Activated CD8-positive, alpha-beta memory T cell treated with anti-CD3 and anti-CD28 coated beads, Interleukin-2, amount 10 ng/mL, durations not matched to agents 7 days and 5 days (primary cell): ENCODE measurements around the gene CDK4. TPM values are rescaled to one million over a fixed set of nuclear protein-coding genes. Genes with fewer than 3 reads are reported as not detected.
"Not testable (repeated sequence)": the region's sequence is repeated elsewhere in the genome, so short reads cannot be mapped to it uniquely, and the experiment has no call there.

Source experiments
- ATAC-seq: fragments of 150-1000 bp; cut with Tn5 transposase; one replicate; pipeline ENCODE4 v1.10.0; 2021; ENCODE audit warnings: moderate library complexity
- CTCF ChIA-PET: fragments of 350-600 bp; sonication (Branson Sonifier 250); formaldehyde crosslinking; loops from one replicate; lab custom pipeline; 2021; ENCODE audit warnings: antibody characterized with exemption; lab: Charles Lee
- DNase-seq: peaks from one replicate; pipeline ENCODE4 v3.0.0-alpha.2; 2020
- H3K27ac Mint-ChIP-seq: one replicate; pipeline ENCODE4 v1.8.0; 2021; ENCODE audit warnings: mild to moderate bottlenecking, mixed read lengths
- H3K27me3 Mint-ChIP-seq: one replicate; pipeline ENCODE4 v1.8.0; 2021; ENCODE audit warnings: mixed read lengths
- H3K36me3 Mint-ChIP-seq: one replicate; pipeline ENCODE4 v1.8.0; 2021; ENCODE audit warnings: mild to moderate bottlenecking, mixed read lengths
- H3K4me1 Mint-ChIP-seq: one replicate; pipeline ENCODE4 v1.8.0; 2021; ENCODE audit warnings: mixed read lengths
- H3K4me3 Mint-ChIP-seq: one replicate; pipeline ENCODE4 v1.8.0; 2021; ENCODE audit warnings: mild to moderate bottlenecking, moderate library complexity, mixed read lengths
- H3K9me3 Mint-ChIP-seq: one replicate; pipeline ENCODE4 v1.8.0; 2022; ENCODE audit warnings: low read depth, mixed read lengths
- total RNA-seq, 2 experiments: library from RNA; stranded (reverse); gene quantifications; one replicate each; pipeline ENCODE4 v1.2.3, GENCODE V29; 2021

The CDK4 gene
- total RNA-seq, 2 experiments from 2014 or later, result 127 to 167 TPM

DNA sequence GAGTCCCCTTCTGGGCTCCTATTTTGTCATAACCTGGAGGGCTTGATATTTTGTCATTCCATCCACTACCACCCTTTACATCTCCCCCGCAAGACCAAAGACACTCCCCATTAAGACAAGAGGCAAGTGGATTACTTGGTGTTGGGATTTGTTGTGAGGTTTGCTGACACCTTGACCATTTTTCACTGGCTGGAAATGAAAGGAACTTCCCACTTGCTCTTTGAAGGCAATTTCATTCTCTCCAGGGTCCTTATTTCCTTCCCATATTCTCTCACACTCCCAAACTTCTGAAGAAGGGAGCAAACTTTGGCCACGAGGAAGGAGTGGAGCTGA, 28.5 kb downstream of the CDK4 start:
- Mint-ChIP-seq H3K9me3 (no peaks in the 10 kb centered on the region), H3K4me3 (no peak overlapping the region), H3K36me3 (peaks cover 32% of the 10 kb centered on the region), H3K27me3 (no peaks in the 10 kb centered on the region), H3K27ac (peak overlapping the region; percentile 12), H3K4me1 (peaks cover 2% of the 10 kb centered on the region)
- DNase-seq (peak; percentile 38), ATAC-seq (no peak)
- CTCF ChIA-PET, result interaction anchor here (1.0 to 1.1 kb wide), 2 partner anchors 8 to 260 kb away, joined by 3 read pairs; no protein-coding TSS in a partner anchor

DNA sequence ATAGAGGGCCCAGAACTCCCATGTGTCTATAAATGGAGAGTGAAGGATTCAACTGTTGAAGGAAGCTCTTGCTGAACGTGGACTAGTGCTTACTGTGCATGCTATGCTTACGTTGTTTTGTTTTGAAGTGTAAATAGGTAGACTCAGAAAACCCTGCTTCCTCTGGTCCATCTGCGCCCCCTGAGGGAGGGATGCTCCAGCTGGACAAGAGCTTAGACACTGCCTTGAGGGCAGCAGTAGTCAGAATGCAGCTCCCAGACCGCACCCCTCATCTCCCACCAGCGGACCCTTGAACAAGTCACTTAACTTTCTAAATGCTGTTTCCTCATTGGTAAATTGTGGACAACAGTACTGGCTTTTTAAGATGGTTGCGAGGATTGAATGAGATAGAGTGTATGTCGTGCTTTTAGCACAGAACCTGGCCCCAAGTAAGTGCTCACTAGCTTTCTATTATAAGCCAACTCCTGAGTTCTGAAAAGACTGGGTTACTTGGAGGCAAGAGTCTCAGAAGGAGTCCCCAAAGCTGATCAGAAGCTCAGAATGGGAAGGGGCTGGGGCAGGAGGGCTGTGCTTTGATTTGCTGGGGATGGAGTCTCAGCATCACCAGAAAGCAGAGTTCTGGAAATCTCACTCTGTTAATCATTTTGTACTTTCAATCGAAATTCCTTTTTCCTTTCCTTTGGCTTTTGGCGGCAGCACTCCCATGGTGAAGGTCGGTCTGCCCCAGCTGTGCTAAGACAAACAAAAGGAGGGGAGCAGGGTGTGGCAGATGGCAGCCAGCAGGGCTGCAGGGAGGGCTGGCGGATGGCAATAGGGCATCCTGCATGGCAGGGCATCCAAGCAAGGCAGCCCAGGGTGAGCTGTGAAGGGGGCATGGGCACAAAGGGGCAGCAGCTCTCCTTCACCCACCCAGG, 29.1 kb downstream of the CDK4 start:
- ATAC-seq (no peak), DNase-seq (peak; percentile 38)
- H3K9me3 Mint-ChIP-seq, result no peaks in the 10 kb centered on the region
- no peak overlapping the region for H3K4me3 Mint-ChIP-seq
- peaks cover 2% of the 10 kb centered on the region for H3K4me1 Mint-ChIP-seq
- H3K27me3 Mint-ChIP-seq, result no peaks in the 10 kb centered on the region
- CTCF ChIA-PET, result interaction anchor here (0.8 to 1.1 kb wide), 4 partner anchors 9 to 260 kb away, joined by 3 to 4 read pairs (median 3); no protein-coding TSS in a partner anchor
- no peak overlapping the region for H3K27ac Mint-ChIP-seq
- peaks cover 29% of the 10 kb centered on the region for H3K36me3 Mint-ChIP-seq

GRCh38 chr12:57721846-57722608, 30.1 kb downstream of the CDK4 start:
- DNase-seq, result peak; percentile 38
- H3K27ac Mint-ChIP-seq, result peak overlapping the region; percentile 48
- ATAC-seq, H3K9me3 Mint-ChIP-seq, H3K27me3 Mint-ChIP-seq, H3K4me1 Mint-ChIP-seq, H3K4me3 Mint-ChIP-seq: not testable (repeated sequence)
- H3K36me3 Mint-ChIP-seq, result peaks cover 23% of the 10 kb centered on the region
- CTCF ChIA-PET, result interaction anchor here (0.8 to 1.1 kb wide), 2 partner anchors 19 to 138 kb away, joined by 3 to 4 read pairs; no protein-coding TSS in a partner anchor

DNA sequence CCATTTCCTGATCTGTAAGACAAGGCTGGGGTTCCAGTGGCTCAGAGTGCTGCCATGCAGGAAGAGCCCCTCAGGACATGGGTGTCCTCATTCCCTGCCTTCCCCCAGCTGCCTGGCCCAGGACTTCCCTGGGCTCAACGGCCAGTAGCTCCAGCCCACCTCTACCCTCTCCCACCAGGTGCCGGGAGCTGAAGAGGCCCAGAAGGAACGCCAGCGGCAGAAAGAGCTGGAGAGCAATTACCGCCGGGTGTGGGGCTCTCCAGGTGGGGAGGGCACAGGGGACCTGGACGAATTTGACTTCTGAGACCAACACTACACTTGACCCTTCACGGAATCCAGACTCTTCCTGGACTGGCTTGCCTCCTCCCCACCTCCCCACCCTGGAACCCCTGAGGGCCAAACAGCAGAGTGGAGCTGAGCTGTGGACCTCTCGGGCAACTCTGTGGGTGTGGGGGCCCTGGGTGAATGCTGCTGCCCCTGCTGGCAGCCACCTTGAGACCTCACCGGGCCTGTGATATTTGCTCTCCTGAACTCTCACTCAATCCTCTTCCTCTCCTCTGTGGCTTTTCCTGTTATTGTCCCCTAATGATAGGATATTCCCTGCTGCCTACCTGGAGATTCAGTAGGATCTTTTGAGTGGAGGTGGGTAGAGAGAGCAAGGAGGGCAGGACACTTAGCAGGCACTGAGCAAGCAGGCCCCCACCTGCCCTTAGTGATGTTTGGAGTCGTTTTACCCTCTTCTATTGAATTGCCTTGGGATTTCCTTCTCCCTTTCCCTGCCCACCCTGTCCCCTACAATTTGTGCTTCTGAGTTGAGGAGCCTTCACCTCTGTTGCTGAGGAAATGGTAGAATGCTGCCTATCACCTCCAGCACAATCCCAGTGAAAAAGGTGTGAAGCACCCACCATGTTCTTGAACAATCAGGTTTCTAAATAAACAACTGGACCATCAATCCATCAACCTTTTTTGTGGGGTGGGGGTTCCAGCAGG, 31.2 kb downstream of the CDK4 start:
- CTCF ChIA-PET, result no interaction called here
- Mint-ChIP-seq H3K4me3 (no peak overlapping the region), H3K9me3 (no peaks in the 10 kb centered on the region), H3K27me3 (no peaks in the 10 kb centered on the region), H3K36me3 (peaks cover 19% of the 10 kb centered on the region), H3K27ac (no peak overlapping the region), H3K4me1 (peaks cover 2% of the 10 kb centered on the region)
- no peak for ATAC-seq
- peak; percentile 32 for DNase-seq

- ATAC-seq, result no peak
- peaks cover 2% of the 10 kb centered on the region for H3K4me1 Mint-ChIP-seq
- no peaks in the 10 kb centered on the region for H3K27me3 Mint-ChIP-seq
Observed at GRCh38 chr12:57719777-57720605, 32.1 kb downstream of the CDK4 start.

DNA sequence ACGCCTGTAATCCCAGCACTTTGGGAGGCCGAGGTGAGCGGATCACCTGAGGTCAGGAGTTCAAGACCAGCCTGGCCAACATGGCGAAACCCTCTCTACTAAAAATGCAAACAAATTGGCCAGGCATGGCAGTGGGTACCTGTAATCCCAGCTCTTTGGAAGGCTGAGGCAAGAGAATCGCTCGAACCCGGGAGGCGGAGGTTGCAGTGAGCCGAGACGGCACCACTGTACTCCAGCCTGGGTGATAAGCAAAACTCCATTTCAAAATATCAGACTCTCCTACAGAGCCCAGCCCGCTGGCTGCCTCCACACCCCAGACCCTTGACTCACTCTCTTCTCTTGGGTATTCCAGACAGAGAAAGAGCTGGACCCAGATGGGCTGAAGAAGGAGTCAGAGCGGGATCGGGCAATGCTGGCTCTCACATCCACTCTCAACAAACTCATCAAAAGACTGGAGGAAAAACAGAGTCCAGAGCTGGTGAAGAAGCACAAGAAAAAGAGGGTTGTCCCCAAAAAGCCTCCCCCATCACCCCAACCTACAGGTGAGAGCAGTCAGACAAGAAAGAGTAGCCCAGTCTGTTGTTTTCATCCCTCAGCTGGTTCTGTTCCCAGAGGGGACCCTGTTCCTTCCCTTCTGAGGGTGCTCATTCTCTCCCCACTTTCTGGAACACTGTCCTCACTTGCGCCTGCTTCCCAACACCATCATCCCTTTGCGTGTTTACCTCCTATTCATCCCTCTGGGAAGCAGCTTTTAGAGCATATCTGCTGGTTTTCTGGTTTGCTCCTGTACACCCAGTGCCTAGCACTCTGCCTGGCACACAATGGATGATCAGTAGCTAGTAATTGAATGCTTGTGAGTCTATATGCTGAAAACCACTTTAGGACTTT, 33.2 kb downstream of the CDK4 start:
- H3K36me3 Mint-ChIP-seq, result peaks cover 21% of the 10 kb centered on the region
- H3K4me1 Mint-ChIP-seq, result no peaks in the 10 kb centered on the region
- H3K27ac Mint-ChIP-seq, result peak overlapping the region; percentile 12
- H3K4me3 Mint-ChIP-seq, result no peak overlapping the region
- no peaks in the 10 kb centered on the region for H3K9me3 Mint-ChIP-seq
- CTCF ChIA-PET, result interaction anchor here (1.2 to 1.5 kb wide), 4 partner anchors 13 to 135 kb away, joined by 3 to 4 read pairs (median 3); no protein-coding TSS in a partner anchor
- no peaks in the 10 kb centered on the region for H3K27me3 Mint-ChIP-seq
- ATAC-seq (no peak), DNase-seq (no peak)

More at GRCh38 chr12:57719777-57720605, 32.1 kb downstream of the CDK4 start:
- no peak overlapping the region for H3K4me3 Mint-ChIP-seq
- no peaks in the 10 kb centered on the region for H3K9me3 Mint-ChIP-seq
- no peak for DNase-seq
- peaks cover 22% of the 10 kb centered on the region for H3K36me3 Mint-ChIP-seq
- peak overlapping the region; percentile 59 for H3K27ac Mint-ChIP-seq
- CTCF ChIA-PET, result interaction anchor here (1.2 to 1.5 kb wide), 3 partner anchors 16 to 136 kb away, joined by 3 to 4 read pairs (median 3); no protein-coding TSS in a partner anchor

DNA sequence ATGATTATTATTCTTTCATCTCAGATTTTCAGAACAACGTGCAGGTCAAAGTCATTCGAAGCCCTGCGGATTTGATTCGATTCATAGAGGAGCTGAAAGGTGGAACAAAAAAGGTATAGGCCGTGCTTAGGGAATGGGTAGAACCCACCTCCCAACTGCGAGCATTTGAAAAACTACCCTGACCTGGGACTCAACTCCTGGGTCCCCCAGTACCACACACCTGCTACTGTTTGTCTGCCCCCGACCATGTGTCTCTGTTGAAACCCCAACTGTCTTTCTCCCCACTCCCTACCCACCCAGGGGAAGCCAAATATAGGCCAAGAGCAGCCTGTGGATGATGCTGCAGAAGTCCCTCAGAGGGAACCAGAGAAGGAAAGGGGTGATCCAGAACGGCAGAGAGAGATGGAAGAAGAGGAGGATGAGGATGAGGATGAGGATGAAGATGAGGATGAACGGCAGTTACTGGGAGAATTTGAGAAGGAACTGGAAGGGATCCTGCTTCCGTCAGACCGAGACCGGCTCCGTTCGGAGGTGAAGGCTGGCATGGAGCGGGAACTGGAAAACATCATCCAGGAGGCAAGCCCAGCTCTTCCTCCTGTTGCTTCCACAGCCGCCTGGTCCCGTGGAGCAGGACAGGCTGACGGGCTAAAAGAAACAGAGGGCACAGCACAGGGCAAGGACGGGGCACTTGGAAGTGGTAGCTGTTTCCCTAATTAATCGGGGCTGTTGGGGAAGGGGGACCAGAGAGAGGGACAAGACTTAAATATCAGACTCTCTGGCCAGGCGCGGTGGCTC, 34.1 kb downstream of the CDK4 start:
- ATAC-seq (no peak), DNase-seq (no peak)
- Mint-ChIP-seq H3K4me1 (no peaks in the 10 kb centered on the region), H3K36me3 (peaks cover 23% of the 10 kb centered on the region), H3K4me3 (no peak overlapping the region), H3K27ac (peak overlapping the region; percentile 52), H3K9me3 (no peaks in the 10 kb centered on the region), H3K27me3 (no peaks in the 10 kb centered on the region)
- CTCF ChIA-PET, result interaction anchor here (1.2 to 1.4 kb wide), 2 partner anchors 13 to 23 kb away, joined by 3 read pairs; no protein-coding TSS in a partner anchor

GRCh38 chr12:57717131-57717530, 35.0 kb downstream of the CDK4 start:
- ATAC-seq (no peak), DNase-seq (no peak)
- Mint-ChIP-seq H3K4me1 (no peaks in the 10 kb centered on the region), H3K36me3 (peaks cover 21% of the 10 kb centered on the region), H3K27ac (no peak overlapping the region), H3K4me3 (no peak overlapping the region), H3K9me3 (no peaks in the 10 kb centered on the region), H3K27me3 (no peaks in the 10 kb centered on the region)
- CTCF ChIA-PET, result no interaction called here

DNA sequence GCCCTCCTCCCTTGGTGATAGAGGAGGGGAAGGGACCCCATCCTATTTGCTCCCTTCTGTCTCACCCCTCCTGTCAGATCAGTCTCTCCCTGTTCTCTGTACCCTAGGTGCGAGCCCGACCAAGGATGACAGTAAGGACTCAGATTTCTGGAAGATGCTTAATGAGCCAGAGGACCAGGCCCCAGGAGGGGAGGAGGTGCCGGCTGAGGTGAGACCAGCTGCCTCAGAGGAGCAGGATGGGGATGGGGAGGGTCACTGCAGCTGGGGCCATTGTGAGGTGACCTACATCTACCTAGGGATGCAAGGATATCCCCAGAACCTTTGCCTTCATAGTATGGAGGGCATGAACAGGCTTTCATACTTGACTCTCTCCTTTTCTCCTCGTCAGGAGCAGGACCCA, 35.8 kb downstream of the CDK4 start:
- Mint-ChIP-seq H3K27me3 (no peaks in the 10 kb centered on the region), H3K36me3 (peaks cover 27% of the 10 kb centered on the region), H3K4me1 (no peaks in the 10 kb centered on the region), H3K9me3 (no peaks in the 10 kb centered on the region), H3K27ac (no peak overlapping the region), H3K4me3 (no peak overlapping the region)
- CTCF ChIA-PET, result no interaction called here
- DNase-seq (no peak), ATAC-seq (no peak)

DNA sequence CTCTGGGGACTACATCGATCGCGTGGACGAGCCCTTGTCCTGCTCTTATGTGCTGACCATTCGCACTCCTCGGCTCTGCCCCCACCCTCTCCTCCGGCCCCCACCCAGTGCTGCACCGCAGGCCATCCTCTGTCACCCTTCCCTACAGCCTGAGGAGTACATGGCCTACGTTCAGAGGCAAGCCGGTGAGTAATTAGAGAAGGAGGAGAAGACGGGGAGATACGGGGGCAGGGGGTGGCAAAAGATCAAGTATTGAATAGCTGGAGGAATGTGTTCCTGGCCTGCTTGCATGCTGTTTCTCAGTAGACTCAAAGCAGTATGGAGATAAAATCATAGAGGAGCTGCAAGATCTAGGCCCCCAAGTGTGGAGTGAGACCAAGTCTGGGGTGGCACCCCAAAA, 36.3 kb downstream of the CDK4 start:
- CTCF ChIA-PET, result no interaction called here
- no peaks in the 10 kb centered on the region for H3K27me3 Mint-ChIP-seq
- ATAC-seq, result no peak
- no peak overlapping the region for H3K27ac Mint-ChIP-seq
- H3K36me3 Mint-ChIP-seq, result peaks cover 30% of the 10 kb centered on the region
- DNase-seq, result no peak
- no peak overlapping the region for H3K4me3 Mint-ChIP-seq
- H3K9me3 Mint-ChIP-seq, result no peaks in the 10 kb centered on the region
- no peaks in the 10 kb centered on the region for H3K4me1 Mint-ChIP-seq
